GM06990 (cell line): ENCODE results near the gene DCP2.

ENCODE experiments used
- DNase-seq: peaks from one replicate; pipeline ENCODE4 v3.0.0-alpha.2; 2011; ENCODE audit not compliant: insufficient read length; ENCODE audit errors: extremely low read depth
- H3K27me3 ChIP-seq: replicated peaks from 2 replicates; pipeline ENCODE4 v1.6.0; 2011; ENCODE audit warnings: low read length; ENCODE audit not compliant: control insufficient read depth, insufficient read depth
- H3K36me3 ChIP-seq: 2 replicates; pipeline ENCODE4 v1.5.1; 2011; ENCODE audit warnings: low read length; ENCODE audit not compliant: control insufficient read depth, insufficient read depth
- H3K4me3 ChIP-seq: replicated peaks from 2 replicates; pipeline ENCODE4 v1.5.1; 2011; ENCODE audit warnings: low read depth, mild to moderate bottlenecking, control low read depth, low read length
- CTCF ChIP-seq: IDR thresholded peaks from 2 replicates; pipeline ENCODE4 v1.5.1; 2011; ENCODE audit warnings: low read length, control low read depth, mild to moderate bottlenecking, inconsistent platforms; ENCODE audit not compliant: insufficient read depth, poor library complexity, severe bottlenecking

The DCP2 gene

GRCh38 chr5:112973036-112973435, 3.6 kb upstream of the DCP2 start:
- H3K36me3 ChIP-seq: no peaks in the 10 kb centered on the region
- H3K4me3 ChIP-seq: no peak overlapping the region
- DNase-seq: no peak
- no peaks in the 10 kb centered on the region for H3K27me3 ChIP-seq
- TF ChIP-seq CTCF: no peak

GRCh38 chr5:112973904-112974303, 2.7 kb upstream of the DCP2 start:
- no peak for TF ChIP-seq CTCF
- DNase-seq: no peak

GRCh38 chr5:112974901-112975300, 1.7 kb upstream of the DCP2 start:
- Histone ChIP-seq H3K4me3 (no peak overlapping the region), H3K27me3 (no peaks in the 10 kb centered on the region), H3K36me3 (no peaks in the 10 kb centered on the region)
- no peak for TF ChIP-seq CTCF
- DNase-seq: no peak

More at GRCh38 chr5:112973904-112974303, 2.7 kb upstream of the DCP2 start:
- no peaks in the 10 kb centered on the region for H3K27me3 ChIP-seq
- H3K36me3 ChIP-seq: no peaks in the 10 kb centered on the region
- no peak overlapping the region for H3K4me3 ChIP-seq

- peak overlapping the region; percentile 61 for H3K4me3 ChIP-seq
- no peak for TF ChIP-seq CTCF
- no peaks in the 10 kb centered on the region for H3K36me3 ChIP-seq
- DNase-seq: no peak
- no peaks in the 10 kb centered on the region for H3K27me3 ChIP-seq
These were observed 722 bp upstream of the DCP2 start for GRCh38 chr5:112975721-112976431.

- no peak for DNase-seq
- TF ChIP-seq CTCF: no peak
- no peaks in the 10 kb centered on the region for H3K36me3 ChIP-seq
- peak overlapping the region; percentile 81 for H3K4me3 ChIP-seq
- H3K27me3 ChIP-seq: no peaks in the 10 kb centered on the region
These were observed 853 bp downstream of the DCP2 start for GRCh38 chr5:112977440-112977861.

GRCh38 chr5:112978836-112979235, 2.2 kb downstream of the DCP2 start:
- H3K4me3 ChIP-seq: peak overlapping the region; percentile 81
- no peak for DNase-seq
- no peaks in the 10 kb centered on the region for H3K27me3 ChIP-seq
- TF ChIP-seq CTCF: no peak
- H3K36me3 ChIP-seq: no peaks in the 10 kb centered on the region
